K562 (cell line): ENCODE results near the gene CLCA1. TPM values are rescaled to one million over a fixed set of nuclear protein-coding genes. Genes with fewer than 3 reads are reported as not detected.

ENCODE experiments used
- CREM ChIP-seq: IDR thresholded peaks from 2 replicates; pipeline ENCODE4 v1.6.1; 2014; ENCODE audit warnings: antibody characterized with exemption, low read depth
- EHMT2 ChIP-seq: fragments of 450-650 bp; IDR thresholded peaks from 2 replicates; pipeline ENCODE4 v1.6.1; 2018; ENCODE audit warnings: antibody characterized with exemption
- ELF4 ChIP-seq: fragments of 450-650 bp; formaldehyde crosslinking; IDR thresholded peaks from 2 replicates; pipeline ENCODE4 v1.4.0; 2022; ENCODE audit warnings: missing genetic modification characterization
- FOXM1 ChIP-seq, 2 experiments: fragments of 450-650 bp in 1 of 2; sonication (generic) in 1 of 2; formaldehyde crosslinking in 1 of 2; IDR thresholded peaks; 2 replicates each; pipeline versions ENCODE4 v1.6.1 to v1.9.0; 2017 to 2022; ENCODE audit warnings: low read depth in 2 of 2, mild to moderate bottlenecking in 2 of 2, missing genetic modification reagents in 1 of 2, moderate library complexity in 1 of 2
- HMG20A ChIP-seq: fragments of 450-650 bp; formaldehyde crosslinking; conservative IDR thresholded peaks from 2 replicates; pipeline ENCODE4 v1.4.0; 2020; ENCODE audit warnings: mild to moderate bottlenecking, mixed read lengths
- HMGN3 ChIP-seq: IDR thresholded peaks from 2 replicates; pipeline ENCODE4 v1.6.1; 2011; ENCODE audit warnings: borderline replicate concordance, low read depth, mild to moderate bottlenecking, mixed read lengths, low read length; ENCODE audit not compliant: insufficient read length; ENCODE audit errors: extremely low read depth
- HNRNPLL ChIP-seq: fragments of 200-400 bp; formaldehyde crosslinking; IDR thresholded peaks from 2 replicates; pipeline ENCODE4 v1.6.1; 2017; ENCODE audit warnings: low read length, low read depth, mild to moderate bottlenecking; ENCODE audit not compliant: poor library complexity, severe bottlenecking
- NFIC ChIP-seq: fragments of 450-650 bp; IDR thresholded peaks from 2 replicates; pipeline ENCODE4 v1.6.1; 2017; ENCODE audit warnings: mild to moderate bottlenecking, inconsistent platforms
- NFRKB ChIP-seq: fragments of 450-650 bp; IDR thresholded peaks from 2 replicates; pipeline ENCODE4 v1.6.1; 2016; ENCODE audit warnings: low read depth
- PCBP1 ChIP-seq: fragments of 200-400 bp; formaldehyde crosslinking; IDR thresholded peaks from 2 replicates; pipeline ENCODE4 v1.6.1; 2018; ENCODE audit warnings: mild to moderate bottlenecking, low read depth, low read length; ENCODE audit not compliant: poor library complexity, severe bottlenecking
- PHB2 ChIP-seq: fragments of 450-650 bp; IDR thresholded peaks from 2 replicates; pipeline ENCODE4 v1.6.1; 2017; ENCODE audit warnings: low read depth
- SLC30A9 ChIP-seq: fragments of 250-450 bp; sonication (Bioruptor Pico); IDR thresholded peaks from 2 replicates; pipeline ENCODE4 v1.8.0; 2022; ENCODE audit warnings: mild to moderate bottlenecking, moderate library complexity
- SMARCC2 ChIP-seq: fragments of 450-650 bp; IDR thresholded peaks from 2 replicates; pipeline ENCODE4 v1.6.1; 2017; ENCODE audit warnings: antibody characterized with exemption, moderate library complexity, mild to moderate bottlenecking, low read depth
- STAG1 ChIP-seq: sonication (generic); formaldehyde crosslinking; IDR thresholded peaks from 2 replicates; pipeline ENCODE4 v1.5.0; 2020; ENCODE audit warnings: missing genetic modification reagents, borderline replicate concordance
- STAT5A ChIP-seq: IDR thresholded peaks from 2 replicates; pipeline ENCODE4 v1.6.1; 2012; ENCODE audit warnings: low read length, inconsistent platforms, borderline replicate concordance
- ZNF77 ChIP-seq: fragments of 250-450 bp; sonication (Bioruptor Pico); IDR thresholded peaks from 2 replicates; pipeline ENCODE4 v1.5.0; 2020
- polyA plus RNA-seq, 8 experiments: library from polyadenylated mRNA; depleted of rRNA in 4 of 8; stranded (reverse) in 5 of 8; unstranded in 3 of 8; fragments of >200 nt; fragmentation: Nextera tagmentation in 2 of 8; fragmentation: Illumina TruSeq in 1 of 8; extraction: Ambion mirVana in 2 of 8; extraction: Trizol in 1 of 8; gene quantifications; 2 replicates each; pipeline versions ENCODE4 v1.2.1 to v1.2.3, GENCODE V29; 2011 to 2014; ENCODE audit warnings: inconsistent platforms in 1 of 8, missing spikeins in 1 of 8
- total RNA-seq, 7 experiments: library from RNA; depleted of rRNA in 6 of 7; stranded (reverse); fragments of >200 nt in 6 of 7; fragmentation: Illumina TruSeq in 2 of 7; extraction: Trizol in 2 of 7; gene quantifications; 2 replicates each; pipeline versions ENCODE4 v1.2.1 to v1.2.3, GENCODE V29; 2011 to 2021; ENCODE audit warnings: low replicate concordance in 1 of 7
- TF ChIP-seq, protein P1 (sequence below), 3 experiments: fragments of 200-800 bp in 1 of 3; sonication (Bioruptor generic) in 1 of 3; sonication (generic) in 1 of 3; formaldehyde crosslinking in 1 of 3; IDR thresholded peaks; 2 replicates each; pipeline versions ENCODE4 v1.6.1 to v1.8.0; 2016 to 2022; ENCODE audit warnings: mild to moderate bottlenecking in 2 of 3, missing compliant biosample characterization in 2 of 3, missing genetic modification characterization in 2 of 3, missing genetic modification reagents in 1 of 3
- TF ChIP-seq, protein P2 (sequence below), 2 experiments: fragments of 450-650 bp; IDR thresholded peaks; 2 replicates each; pipeline ENCODE4 v1.6.1; 2016
- TF ChIP-seq, protein P3 (sequence below): fragments of 450-650 bp; IDR thresholded peaks from 2 replicates; pipeline ENCODE4 v1.6.1; 2016; ENCODE audit warnings: borderline replicate concordance
- TF ChIP-seq, protein P4 (sequence below): IDR thresholded peaks from 2 replicates; pipeline ENCODE4 v1.6.1; 2012; ENCODE audit warnings: low read depth, low read length, improper control_type of control experiment, borderline replicate concordance
- TF ChIP-seq, protein P5 (sequence below): fragments of 450-650 bp; IDR thresholded peaks from 2 replicates; pipeline ENCODE4 v1.6.1; 2016; ENCODE audit warnings: missing biosample characterization, missing genetic modification characterization

The CLCA1 gene
- total and polyA plus RNA-seq, 9 of the 15 experiments (the other 6 are each of a cell fraction or from before 2014, with no cell fraction given): 0.03 to 0.08 (median 0.04) TPM; not detected in 6

DNA sequence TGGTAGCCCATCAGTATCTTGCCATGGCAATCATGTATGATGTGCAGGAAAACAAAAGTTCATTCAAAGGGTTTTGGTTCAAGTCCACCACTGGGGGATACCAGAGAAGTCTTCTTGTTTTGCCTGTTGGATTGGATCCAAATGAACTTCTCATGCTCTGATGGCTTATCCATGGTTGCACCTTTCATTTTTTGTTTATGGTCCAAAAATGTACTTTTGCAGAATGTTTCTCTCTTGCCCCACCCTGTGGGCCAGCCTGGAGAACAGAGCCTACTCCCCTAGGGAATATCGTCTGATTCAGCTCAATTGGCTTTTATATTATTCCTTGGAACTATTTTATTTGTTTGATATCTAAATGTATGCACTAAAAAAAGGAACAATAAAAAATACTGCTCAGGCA, 20.1 kb upstream of the CLCA1 start (continued):
- no peak for TF ChIP-seq CREM
- TF ChIP-seq PHB2: no peak
- no peak for TF ChIP-seq NFRKB
- TF ChIP-seq, protein P1, sequence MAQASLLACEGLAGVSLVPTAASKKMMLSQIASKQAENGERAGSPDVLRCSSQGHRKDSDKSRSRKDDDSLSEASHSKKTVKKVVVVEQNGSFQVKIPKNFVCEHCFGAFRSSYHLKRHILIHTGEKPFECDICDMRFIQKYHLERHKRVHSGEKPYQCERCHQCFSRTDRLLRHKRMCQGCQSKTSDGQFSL (CRISPR knock-in tag; IDR thresholded peaks at IDR 0.05): no peak
- TF ChIP-seq, protein P1 (tag; IDR thresholded peaks at IDR 0.05): no peak
- TF ChIP-seq HMGN3: no peak
- peak; percentile 31; the same call in 1 of the 2 replicates for TF ChIP-seq FOXM1 (IDR thresholded peaks at IDR 0.05; ENCODE audit: low read depth)
- TF ChIP-seq FOXM1 (CRISPR knock-in tag; IDR thresholded peaks at IDR 0.05; ENCODE audit: low read depth): no peak
- TF ChIP-seq, protein P2, sequence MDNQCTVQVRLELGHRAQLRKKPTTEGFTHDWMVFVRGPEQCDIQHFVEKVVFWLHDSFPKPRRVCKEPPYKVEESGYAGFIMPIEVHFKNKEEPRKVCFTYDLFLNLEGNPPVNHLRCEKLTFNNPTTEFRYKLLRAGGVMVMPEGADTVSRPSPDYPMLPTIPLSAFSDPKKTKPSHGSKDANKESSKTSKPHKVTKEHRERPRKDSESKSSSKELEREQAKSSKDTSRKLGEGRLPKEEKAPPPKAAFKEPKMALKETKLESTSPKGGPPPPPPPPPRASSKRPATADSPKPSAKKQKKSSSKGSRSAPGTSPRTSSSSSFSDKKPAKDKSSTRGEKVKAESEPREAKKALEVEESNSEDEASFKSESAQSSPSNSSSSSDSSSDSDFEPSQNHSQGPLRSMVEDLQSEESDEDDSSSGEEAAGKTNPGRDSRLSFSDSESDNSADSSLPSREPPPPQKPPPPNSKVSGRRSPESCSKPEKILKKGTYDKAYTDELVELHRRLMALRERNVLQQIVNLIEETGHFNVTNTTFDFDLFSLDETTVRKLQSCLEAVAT (IDR thresholded peaks at IDR 0.05): no peak
- peak; percentile 97 for TF ChIP-seq NFIC
- TF ChIP-seq, protein P3, sequence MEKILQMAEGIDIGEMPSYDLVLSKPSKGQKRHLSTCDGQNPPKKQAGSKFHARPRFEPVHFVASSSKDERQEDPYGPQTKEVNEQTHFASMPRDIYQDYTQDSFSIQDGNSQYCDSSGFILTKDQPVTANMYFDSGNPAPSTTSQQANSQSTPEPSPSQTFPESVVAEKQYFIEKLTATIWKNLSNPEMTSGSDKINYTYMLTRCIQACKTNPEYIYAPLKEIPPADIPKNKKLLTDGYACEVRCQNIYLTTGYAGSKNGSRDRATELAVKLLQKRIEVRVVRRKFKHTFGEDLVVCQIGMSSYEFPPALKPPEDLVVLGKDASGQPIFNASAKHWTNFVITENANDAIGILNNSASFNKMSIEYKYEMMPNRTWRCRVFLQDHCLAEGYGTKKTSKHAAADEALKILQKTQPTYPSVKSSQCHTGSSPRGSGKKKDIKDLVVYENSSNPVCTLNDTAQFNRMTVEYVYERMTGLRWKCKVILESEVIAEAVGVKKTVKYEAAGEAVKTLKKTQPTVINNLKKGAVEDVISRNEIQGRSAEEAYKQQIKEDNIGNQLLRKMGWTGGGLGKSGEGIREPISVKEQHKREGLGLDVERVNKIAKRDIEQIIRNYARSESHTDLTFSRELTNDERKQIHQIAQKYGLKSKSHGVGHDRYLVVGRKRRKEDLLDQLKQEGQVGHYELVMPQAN: no peak
- TF ChIP-seq SMARCC2: peak; percentile 55; the same call in 1 of the 2 replicates
- TF ChIP-seq STAT5A: peak; percentile 64; the same call in 1 of the 2 replicates
- TF ChIP-seq HNRNPLL: no peak
- TF ChIP-seq, protein P4, sequence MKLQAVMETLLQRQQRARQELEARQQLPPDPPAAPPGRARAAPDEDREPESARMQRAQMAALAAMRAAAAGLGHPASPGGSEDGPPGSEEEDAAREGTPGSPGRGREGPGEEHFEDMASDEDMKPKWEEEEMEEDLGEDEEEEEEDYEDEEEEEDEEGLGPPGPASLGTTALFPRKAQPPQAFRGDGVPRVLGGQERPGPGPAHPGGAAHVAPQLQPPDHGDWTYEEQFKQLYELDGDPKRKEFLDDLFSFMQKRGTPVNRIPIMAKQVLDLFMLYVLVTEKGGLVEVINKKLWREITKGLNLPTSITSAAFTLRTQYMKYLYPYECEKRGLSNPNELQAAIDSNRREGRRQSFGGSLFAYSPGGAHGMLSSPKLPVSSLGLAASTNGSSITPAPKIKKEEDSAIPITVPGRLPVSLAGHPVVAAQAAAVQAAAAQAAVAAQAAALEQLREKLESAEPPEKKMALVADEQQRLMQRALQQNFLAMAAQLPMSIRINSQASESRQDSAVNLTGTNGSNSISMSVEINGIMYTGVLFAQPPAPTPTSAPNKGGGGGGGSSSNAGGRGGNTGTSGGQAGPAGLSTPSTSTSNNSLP: 0 out of 2 replicates have a peak, but pooled peaks have one; percentile 75
- TF ChIP-seq ELF4 (CRISPR knock-in tag): no peak
- TF ChIP-seq EHMT2: peak; percentile 95
- no peak for TF ChIP-seq ZNF77 (CRISPR knock-in tag)
- TF ChIP-seq HMG20A (CRISPR knock-in tag): no peak
- no peak for TF ChIP-seq PCBP1
- no peak for TF ChIP-seq STAG1 (CRISPR knock-in tag)
- no peak for TF ChIP-seq SLC30A9 (CRISPR knock-in tag)
- TF ChIP-seq, protein P5, sequence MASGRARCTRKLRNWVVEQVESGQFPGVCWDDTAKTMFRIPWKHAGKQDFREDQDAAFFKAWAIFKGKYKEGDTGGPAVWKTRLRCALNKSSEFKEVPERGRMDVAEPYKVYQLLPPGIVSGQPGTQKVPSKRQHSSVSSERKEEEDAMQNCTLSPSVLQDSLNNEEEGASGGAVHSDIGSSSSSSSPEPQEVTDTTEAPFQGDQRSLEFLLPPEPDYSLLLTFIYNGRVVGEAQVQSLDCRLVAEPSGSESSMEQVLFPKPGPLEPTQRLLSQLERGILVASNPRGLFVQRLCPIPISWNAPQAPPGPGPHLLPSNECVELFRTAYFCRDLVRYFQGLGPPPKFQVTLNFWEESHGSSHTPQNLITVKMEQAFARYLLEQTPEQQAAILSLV: no peak
